NOMO-1 treated with DMSO at 0.1 percent for 48 hours (cell line): ENCODE measurements around the gene TTLL6.
"Not testable (repeated sequence)": the region's sequence is repeated elsewhere in the genome, so short reads cannot be mapped to it uniquely, and the experiment has no call there.

Experiments
- DNase-seq: peaks from one replicate; lab custom pipeline; 2025; ENCODE audit not compliant: unreplicated experiment; lab: John Stamatoyannopoulos, UW

TTLL6 gene

DNA sequence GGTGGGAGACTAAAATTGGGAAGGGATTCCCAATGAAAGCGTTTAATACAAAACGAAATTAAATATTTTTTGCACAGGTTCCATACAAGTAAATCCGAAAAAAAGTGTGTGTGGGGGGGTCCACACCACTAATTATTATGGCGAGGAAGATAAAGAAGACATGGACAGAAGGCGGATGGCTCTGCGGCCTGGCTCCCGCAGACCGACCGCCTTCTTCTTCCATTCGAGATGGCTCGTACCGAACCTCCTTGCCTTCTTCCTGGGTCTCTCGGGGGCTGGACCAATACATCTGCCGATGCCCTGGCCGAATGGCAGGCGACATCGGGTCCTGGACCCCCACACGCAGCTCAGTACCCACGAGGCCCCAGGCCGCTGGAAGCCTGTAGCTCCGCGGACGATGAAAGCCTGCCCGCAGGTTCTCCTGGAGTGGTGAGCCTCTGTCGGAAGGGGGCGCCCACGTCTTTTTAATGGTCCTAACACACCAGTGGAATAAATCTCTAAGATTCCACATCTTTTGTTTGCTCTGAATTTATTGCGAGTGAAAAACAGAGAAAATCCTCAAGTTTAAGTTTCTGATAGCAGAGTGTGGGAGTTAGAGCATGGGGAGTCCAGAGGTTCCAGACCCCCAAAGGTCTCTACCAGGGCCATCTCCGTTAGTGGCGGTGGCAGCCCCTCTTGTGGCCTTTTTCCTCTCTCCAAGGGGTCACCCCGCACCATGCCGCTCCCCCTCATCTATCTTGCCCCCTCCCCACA lies 92.6 kb downstream of the TTLL6 start:
- DNase-seq: peak; percentile 66

DNA sequence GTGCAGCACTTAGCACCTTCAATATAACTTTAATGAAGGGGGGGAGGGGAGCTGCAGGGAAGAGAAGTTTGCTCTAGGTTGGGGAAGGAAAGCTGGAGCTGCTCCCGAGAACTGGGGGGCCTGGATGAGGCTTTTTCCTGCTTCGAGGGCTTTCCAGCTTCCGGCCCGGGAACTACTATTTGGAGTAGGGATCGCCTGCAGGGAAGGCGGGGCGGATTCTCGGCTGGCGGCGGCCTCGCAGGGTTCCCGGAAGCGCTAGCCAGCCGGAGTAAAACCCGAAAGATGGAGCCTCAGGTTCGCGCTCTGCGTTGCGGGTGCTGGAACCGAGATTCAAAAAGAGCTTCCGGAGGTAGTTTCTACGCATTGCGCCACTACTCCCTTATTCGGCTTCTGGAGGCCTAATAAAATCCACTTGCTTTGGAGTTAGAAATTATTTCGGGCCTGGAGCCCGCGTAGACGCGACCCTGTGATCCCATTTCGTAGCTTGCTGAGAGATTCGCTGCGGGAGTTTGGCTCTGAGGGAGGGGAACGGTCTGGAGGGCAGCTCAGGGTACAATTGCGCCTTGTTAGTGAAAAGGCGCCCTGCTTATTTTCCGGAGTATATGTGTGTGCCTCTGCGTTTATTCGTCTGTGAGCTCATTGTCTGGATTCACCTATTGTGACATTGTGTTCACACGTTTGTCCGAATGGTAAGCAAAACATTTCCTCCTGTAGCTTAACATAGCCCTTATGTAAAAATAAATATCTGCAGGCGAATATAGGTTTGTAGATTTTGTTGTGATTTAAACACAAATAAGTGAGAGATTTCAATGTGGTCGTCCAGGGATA lies 93.4 kb downstream of the TTLL6 start:
- DNase-seq: no peak

DNA sequence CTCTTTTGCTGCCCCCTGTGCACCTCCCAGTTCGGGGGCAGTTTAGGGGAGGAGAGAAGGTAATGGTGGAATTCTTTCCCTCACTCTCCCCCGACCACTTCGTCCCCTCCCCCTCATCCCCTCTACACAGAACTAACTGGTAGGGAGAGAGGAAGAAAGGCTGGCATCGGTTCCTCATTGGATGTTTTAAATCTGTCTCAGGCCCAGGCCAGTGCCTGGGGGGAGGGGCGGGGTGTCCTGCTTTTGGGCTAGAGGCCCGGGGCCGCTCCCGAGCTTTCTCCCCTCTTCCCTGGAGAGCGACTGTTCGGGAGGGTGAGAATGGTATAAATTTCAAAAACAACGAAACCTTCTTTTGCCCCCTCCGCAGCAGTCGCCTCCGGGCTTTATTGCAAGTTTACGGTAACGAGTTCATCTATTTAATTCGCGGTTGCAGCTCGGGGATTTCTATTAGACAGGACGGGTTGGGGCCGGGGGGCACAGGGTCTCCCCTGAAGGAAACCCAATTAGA lies 94.1 kb downstream of the TTLL6 start, which contains the start of gene PRAC2:
Gene PRAC2, plus strand, starts transcription at position 271 of the 508 bp plus-strand sequence. CDS start 1,226 bp downstream, outside the sequence.
- peak; percentile 16 for DNase-seq

DNA sequence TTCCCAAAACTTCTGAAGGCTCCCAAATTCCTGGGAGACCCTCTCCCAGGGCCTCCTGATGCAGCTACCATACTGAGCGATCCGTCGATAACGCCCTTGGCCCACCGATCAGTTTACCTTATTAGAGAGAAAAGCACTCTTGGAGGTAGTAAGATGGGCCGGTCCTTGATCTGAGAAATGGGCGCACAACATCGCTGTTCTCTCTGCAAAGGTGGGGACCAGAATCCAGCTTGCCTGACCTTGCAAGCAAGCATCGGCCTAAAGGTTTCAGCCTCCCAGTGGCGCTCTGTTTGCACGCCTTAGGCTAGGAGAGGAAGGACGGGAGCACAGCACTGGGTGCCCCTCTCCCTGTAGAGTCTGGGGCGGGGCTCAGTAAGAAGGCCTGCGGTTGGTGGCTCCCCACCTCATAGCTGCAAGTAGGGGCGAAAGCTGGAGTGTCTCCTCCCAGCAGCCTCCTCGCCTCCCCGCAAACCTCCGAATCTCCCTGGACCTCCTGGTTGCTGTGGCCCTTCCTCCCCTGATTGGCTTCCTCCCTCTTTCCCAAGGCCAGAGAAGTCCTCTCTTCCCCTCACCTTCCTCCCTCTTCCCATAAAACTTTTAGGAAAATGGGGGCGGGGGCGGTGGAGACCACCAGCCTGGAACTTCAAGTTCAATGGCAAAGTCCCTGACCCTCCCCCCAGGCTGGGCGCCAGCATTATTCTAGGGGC lies 94.7 kb downstream of the TTLL6 start, which contains the start of gene PRAC1:
Gene PRAC1, minus strand, starts transcription at position 318 of the 707 bp plus-strand sequence. Its CDS starts 126 bp downstream, at position 192.
- DNase-seq: no peak

DNA sequence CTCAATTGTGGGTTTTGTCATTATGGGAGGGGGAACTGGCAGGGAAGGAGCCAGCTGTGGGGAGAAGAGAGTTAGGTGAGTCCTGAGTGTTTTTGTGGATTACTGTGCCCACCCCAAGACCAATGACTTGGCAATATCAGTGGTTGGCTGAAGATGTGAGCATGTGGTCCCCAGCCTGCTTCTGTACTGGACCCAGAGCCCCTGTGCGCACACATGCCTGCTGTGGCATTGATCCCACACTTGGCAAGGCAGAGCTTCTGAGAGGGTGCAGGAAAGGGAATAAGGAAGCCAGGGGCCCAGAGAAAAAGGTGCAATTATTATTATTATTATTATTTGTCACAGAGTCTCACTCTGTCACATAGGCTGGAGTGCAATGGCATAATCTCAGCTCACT lies 96.0 kb downstream of the TTLL6 start:
- DNase-seq: no peak

DNA sequence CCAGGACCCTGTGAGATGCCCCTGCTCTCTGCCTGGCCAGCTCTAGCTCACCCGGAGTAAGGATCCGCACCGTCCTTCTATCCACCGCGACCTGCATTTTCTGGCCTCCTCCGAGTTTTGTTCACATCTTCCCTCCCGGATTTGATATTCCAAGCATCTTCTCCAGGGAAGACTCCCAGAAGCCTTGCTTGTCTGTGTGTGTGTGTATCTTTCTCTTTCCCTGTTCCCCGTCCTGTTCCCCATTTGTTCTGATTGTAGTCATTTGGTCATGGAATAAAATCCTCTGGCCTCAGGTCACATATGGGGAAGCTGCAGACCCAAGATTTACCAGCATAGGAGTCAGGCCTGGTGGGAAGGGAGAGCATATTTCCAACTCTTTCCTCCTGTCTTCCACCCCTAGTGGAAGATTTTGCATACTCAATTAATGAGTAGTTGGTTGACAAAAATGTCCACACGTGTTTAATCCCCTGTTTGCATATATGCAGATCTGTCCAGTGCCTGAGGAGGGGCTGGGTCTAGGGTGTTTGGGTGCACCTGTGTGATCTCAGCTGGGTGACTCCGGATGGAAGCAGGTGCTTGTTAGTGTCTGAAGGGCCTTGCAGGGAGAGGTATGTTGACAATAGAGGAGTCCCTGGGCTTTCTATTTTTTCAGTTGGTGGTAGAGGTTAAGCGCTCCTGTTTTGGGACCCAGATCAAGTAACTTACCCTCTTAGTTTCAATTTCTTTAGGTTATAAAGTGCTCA lies 96.6 kb downstream of the TTLL6 start:
- no peak for DNase-seq

DNA sequence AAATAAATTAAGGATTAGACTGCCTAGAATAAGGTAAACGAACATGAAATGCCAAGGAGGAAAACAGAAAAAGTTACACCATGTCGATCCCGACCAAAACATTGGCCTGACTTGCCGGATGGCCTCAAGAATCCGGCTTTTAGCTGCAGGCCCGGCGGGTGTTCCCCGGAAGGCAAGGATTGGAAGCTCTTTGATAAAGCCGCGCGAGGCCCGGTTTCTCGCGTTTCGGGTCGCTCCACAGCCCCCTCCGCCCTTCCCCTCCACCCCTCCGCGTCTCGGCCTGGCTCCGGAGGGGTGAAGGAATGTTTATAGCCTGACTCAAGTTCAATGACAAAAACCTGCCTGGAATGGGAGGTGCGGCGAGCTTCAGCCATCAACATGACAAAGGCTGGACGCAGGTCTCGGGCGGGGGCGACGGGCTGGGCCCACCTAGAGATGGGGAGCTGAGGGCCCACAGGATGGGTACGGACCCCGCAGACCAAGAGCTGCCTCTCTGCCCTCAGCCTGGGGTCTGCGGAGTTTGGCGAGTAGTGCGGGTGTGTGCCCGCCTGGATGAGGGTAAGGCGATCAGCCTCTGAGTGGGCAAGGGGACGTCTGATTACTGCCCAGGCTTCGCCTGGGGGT lies 97.3 kb downstream of the TTLL6 start:
- DNase-seq: no peak

DNA sequence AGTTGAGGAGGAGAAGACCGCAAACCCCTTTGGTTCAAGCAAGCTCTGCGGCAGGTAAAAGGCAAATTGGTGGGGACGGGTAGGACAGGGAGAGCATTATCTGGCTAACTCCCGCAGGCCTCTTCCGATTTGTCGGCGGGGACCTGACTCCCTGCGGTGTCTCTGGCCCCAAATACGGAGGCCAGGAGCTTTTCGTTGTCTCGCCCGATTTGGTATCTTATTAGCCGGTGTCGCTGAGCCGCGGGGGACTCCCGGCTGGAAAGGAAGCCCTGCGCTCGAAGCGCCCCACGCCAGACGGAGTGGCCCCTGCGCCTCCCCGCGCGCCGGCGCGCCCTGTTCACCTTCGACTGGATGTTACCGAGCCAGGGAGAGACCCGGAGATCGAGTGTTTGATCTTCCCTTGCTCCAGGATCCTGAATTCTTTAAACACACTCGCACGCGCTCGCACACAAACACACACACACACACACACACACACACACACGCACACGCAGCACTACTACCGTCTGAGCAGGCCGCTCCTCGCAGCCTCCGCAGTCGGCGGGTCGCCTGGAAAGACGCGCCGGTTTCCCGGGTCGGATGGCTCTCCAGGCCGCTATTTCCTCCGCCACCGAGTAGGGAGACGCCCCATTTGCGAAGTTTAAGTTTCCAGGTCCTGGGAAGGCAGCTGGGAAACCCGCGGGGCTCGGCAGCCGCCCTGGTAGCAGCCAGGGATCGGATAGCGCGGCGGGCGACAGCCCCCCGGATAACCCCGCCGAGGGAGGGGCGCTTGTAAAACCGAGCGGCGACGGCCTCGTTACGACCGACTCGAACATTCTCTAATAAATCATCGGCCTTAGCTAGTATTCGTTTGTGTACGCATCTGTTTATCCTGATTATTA lies 98.0 kb downstream of the TTLL6 start:
- no peak for DNase-seq

DNA sequence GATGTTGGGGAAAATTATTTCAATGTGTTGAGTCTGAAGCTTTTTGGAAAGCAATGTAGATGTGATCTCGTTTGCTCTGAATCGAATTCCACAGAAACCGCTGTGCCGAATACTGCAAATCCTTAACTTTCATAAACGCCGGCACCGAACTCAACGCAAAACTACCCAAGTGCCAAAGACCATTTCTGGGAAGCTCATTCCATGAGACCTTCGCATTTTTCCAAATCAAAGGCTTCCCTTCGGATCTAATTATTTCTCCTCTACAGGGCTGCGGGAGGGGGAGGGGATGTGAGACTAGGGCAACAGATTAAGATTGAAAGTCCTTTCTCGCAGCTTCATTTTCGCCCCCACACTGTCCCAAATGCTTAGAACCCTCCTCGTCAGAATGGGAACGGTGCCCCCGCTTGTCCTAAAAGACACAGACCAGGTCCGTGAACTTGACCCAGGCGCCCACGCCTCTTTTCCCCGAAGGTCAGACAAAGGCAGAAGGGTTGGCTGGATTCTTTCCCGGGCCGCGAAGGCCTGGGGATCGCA lies 98.7 kb downstream of the TTLL6 start:
- no peak for DNase-seq

DNA sequence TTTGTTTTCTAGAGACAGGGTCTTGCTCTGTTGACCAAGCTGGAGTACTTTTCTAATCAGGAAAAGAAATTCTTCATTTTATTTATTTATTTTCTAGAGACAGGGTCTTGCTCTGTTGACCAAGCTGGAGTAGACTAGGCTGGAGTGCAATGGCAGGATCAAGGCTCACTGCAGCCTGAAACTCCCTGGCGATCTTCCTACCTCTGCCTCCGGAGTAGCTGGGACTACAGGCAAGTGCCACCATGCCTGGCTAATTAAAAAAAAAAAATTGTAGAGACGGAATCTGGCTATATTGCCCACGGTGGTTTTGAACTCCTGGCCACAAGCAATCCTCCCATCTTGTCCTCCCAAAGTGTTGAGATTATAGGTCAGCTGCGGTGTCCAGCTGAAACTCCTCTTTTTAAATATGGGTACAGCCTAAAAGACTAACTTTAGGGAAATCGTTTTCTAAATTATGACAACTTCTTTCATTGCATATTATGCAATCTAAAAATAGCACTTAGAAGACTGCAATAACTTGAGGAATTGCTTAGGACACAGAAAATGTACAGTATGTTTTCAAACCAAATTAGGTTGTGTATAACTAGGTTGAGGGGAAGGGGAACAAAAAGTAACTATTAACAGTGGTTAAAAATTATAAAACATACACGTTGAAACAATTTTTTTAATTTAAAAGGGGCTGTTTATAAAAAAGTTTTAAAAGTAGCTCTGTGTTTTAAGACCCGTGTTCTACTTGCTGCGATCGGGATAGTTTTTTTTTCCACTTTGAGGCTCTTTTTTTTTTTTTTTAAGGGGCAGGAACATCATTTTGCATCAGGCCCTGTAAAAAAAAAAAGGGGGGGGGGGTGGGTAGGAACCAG lies 99.4 kb downstream of the TTLL6 start:
- no peak for DNase-seq

DNA sequence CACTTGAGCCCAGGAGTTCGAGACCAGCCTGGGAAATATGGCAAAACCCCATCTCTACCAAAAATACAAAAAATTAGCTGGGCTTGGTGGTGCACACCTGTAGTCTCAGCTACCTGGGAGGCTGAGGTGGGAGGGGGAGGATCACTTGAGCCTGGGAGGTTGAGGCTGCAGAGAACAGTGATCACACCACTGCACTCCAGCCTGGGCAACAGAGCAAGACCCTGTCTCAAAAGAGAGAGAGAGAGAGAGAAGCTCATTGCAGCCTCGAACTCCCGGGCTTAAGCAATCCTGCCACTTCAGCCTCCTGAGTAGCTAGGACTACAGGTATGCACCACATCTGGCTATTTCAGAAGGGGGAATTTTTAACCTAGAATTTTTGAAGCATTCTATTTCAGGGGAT lies 100.5 kb downstream of the TTLL6 start:
- not testable (repeated sequence) for DNase-seq

DNA sequence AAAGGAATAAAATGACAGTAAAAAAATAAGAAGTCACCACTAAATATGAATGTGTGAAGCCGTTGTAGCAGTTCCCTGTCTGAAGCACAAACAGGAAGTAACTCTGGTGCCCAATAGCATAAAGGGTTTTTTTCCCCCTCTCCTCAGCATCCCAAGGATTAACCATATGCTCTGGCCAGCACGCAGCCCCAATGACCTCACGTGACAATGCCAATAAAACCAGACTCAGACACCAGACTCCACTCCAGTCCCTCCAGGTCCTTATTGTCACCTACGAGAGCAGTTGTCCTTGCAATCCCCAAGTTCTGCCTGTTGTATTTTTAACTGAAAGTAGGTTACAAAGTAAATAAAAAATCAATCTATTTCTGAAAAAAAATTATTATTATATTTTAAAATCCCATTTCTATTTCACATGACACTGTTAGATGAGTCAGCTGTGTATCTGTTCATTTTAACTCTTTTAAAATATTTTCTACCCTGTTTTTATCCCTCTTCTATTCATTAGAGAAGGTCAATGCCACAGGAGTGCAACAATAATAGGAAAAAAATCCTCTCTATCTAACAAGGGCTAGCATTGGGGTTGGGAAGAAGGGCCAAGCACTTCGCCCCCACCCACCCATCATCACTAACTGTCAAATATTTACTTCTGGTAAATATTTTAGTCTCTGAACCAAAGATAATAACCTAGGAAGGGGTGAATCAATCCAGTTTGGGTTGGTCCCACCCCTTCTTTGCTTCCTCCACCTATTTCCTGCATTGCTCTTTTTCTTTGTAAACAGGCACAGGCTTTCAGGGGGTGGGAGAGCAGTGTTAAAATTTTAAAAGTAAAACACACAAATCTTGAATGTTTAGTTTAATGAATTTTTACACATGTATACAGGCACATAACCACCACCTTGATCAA lies 101.3 kb downstream of the TTLL6 start:
- DNase-seq: peak; percentile 15
